DMS 273 (cell line): Measurements from ENCODE around the gene LCA5.
"Not testable (repeated sequence)": the region's sequence is repeated elsewhere in the genome, so short reads cannot be mapped to it uniquely, and the experiment has no call there.

Experiments
- DNase-seq: peaks from one replicate; lab custom pipeline; 2025; ENCODE audit not compliant: unreplicated experiment; lab: John Stamatoyannopoulos, UW

The LCA5 gene

DNA sequence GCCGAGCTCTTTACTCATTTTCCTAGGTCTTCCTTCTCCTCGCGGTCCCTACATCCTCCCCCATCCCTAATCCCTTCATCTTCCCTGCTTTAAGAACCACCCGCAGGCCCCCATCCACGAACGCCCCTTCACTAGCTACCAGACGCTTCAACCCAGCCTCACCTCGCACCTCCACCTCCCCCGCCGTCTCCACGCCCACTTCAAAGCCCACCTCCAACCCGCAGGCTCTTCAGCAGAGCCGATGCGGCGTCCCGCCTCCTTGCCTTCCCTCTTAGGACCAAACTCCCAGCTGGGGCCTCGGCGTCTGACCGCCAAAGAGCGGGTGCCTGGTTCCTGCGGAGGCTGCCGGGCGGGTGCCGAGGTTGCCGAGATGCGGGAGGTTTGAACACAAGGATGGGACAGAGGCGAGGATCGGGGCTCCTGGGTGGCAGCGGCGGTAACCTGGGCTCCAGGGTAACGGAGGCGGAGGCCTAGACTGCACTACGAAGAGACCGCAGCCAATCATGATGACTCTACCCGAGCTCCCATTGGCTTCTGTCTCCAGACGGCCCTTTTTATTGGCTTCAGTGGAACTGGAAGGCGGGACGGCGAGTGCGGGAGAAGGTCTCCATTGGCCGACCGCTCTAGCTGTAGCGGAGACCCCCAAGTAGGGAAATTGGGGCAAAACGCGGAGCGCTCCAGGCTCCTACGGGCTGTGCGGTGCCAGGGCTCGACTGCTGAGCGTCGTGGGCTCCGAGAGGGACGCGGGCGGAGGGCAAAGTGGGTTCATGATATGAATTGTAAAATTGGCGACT lies at the start of gene LCA5:
Gene LCA5, minus strand, starts transcription at position 477 of the 794 bp plus-strand sequence. CDS start 18,536 bp downstream, outside the sequence.
- peak; percentile 99 for DNase-seq

GRCh38 chr6:79586548-79586947 lies 49.3 kb upstream of the LCA5 start:
- peak; percentile 75 for DNase-seq

DNA sequence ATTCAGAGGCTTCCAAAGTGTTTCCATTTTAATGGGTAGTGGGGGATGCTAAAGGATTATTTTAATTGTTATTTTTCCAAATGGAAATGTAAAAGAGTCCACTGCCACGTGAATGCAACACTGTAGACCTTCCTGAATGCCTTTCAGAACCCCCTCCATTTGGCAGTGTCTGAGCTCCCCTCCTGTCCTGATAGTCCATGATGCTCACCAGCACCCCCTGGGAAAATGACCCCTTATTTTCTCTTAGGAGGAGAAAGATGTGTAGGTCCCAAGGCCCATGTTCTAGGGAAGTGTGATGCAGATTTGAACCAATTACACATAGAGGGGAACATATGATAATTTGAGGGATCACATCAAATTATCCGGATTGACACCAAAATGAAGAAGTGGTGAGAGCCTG lies 47.1 kb upstream of the LCA5 start:
- no peak for DNase-seq

DNA sequence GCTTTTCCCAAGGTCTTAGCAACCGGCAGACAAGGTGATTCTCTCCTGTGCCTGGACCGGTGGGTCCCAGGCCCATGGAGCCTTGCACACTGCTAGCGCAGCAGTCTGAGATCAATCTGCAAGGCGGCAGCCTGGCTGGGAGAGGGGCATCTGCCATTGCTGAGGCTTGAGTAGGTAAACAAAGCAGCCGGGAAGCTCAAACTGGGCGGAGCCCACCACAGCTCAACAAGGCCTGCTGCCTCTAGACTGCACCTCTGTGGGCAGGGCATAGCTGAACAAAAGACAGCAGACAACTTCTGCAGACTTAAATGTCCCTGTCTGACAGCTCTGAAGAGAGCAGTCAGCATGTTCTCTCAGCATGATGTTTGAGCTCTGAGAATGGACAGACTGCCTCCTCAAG lies 40.7 kb upstream of the LCA5 start:
- not testable (repeated sequence) for DNase-seq

GRCh38 chr6:79574630-79575225 lies 37.5 kb upstream of the LCA5 start:
- no peak for DNase-seq

DNA sequence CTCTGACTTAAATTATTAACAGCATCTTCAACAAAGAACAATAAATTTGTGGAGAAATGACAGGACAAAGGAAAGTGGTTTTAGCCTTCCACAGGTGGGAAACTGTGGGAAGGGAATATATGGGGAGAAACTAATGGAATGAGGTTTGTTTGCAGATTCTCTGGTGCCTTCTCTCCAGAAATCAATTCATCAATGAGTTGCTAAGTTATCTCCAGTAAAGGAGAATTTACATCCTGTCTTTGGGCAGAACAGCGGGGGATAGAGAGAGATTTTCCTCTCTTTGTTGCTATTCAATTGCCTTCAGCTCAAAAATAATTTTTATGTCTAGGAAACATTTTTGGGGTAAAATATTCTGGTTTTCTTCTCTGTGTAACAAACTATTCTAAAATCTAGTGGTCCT lies 36.9 kb upstream of the LCA5 start:
- DNase-seq: no peak

DNA sequence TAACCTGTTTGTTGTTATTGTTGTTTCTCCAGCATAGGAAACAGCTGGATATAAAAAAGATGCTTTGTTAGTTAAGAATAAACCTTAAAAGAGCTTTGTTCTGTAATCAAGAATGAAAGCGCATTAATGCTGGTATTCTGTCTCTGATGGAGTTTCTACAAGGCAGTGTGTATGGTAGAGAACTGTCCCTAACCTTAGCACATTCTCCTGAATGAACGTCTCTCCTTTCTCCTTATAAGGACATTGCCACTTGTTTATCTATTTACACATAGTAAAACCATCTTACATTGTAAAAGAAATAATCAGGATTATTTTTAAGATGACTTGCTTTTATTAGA lies 33.8 kb upstream of the LCA5 start:
- no peak for DNase-seq

- DNase-seq: peak; percentile 75
Measured at GRCh38 chr6:79570129-79571029, 33.1 kb upstream of the LCA5 start.

- no peak for DNase-seq
Measured at GRCh38 chr6:79568996-79569395, 31.8 kb upstream of the LCA5 start.

GRCh38 chr6:79564636-79565035 lies 27.4 kb upstream of the LCA5 start:
- no peak for DNase-seq

DNA sequence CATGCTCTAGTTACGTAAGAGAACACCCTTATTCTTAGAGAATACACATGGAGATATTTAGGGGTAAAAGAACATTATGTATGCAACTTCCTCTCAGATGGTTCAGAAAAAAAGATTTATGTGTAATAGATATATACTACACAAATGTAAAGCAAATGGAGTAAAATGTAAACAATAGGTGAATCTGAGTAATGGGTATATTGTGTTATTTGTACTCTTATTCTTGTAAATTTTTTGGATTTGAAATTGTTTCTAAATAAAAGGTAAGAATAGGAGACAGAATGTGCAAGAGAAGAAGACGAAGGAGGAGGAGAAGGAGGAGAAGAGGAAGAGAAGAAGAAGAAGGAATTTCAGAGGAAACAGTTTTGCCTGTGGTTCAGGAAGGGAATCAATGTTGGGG lies 22.5 kb upstream of the LCA5 start:
- DNase-seq: no peak

- no peak for DNase-seq
Measured at GRCh38 chr6:79557673-79558467, 20.6 kb upstream of the LCA5 start.

- DNase-seq: no peak
Measured at GRCh38 chr6:79554305-79554704, 17.1 kb upstream of the LCA5 start.

- no peak for DNase-seq
Measured at GRCh38 chr6:79551401-79551800, 14.2 kb upstream of the LCA5 start.

DNA sequence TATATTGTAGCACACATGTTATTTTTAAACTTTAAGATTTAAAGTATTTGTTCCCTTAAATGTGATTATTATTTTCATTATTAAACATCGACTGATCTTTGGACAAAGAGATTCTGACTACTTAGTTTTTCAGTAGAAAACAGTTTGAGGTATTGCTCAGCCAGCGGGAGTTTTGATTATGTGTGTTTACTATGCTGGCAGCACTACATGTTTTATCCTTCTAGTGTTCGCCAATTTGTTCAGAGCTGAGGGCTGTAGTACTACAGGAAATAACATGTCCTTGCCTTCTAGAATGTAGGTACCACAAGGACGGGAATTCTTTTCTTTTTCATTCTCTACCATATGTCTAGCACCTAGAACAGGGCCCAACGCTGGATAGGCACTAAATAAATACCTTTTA lies 11.1 kb upstream of the LCA5 start:
- DNase-seq: no peak

DNA sequence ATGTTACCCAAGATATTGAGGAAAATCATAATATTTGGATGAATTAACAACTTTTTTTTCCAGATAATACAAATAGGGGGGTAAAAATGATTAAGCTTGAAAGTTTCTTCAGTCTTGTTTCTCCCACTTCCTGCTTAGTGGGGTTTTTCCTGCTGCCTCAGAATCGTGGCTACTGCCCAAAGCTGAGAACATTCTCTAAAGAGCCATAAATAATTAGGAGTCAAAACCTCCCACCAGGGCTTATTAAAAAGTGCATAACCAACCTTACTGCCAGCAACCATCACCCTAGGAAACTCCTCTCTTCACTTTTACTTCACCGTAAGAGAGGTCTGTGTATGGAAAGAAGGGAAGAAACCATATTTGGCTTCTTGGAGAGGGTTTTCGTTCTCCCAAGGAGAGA lies 9.0 kb upstream of the LCA5 start:
- DNase-seq: no peak

- peak; percentile 88 for DNase-seq
Measured at GRCh38 chr6:79544939-79545450, 7.8 kb upstream of the LCA5 start.

DNA sequence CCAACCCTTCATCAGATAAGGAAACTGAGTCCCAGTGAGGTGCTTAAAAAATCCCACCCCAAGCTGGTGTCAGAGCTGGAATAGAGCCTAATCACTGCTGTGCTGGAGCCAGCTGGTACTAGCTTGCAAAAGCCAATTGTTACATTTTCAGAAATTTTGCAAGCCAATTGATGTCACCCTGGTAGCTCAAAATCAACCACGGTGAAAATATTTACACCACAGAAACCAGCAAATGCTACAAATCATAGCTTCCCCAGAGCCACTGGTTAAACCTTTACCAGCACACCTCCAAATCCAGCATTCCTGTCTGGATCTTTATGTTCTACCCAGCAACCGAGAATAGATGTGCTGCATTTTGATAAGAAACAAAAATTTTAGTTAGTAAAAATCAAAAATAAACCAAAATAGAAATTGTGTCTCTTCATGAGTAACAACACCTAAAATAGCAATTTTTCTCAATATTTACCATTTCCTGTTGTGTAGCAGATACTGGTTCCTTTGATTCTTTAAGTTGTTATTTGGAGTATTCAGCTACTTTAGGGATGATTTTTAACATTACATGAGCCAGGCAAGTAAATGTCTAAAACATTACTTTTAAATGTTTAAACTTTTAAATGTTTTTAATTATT lies 7.2 kb upstream of the LCA5 start:
- DNase-seq: peak; percentile 57

- no peak for DNase-seq
Measured at GRCh38 chr6:79543886-79544285, 6.7 kb upstream of the LCA5 start.

DNA sequence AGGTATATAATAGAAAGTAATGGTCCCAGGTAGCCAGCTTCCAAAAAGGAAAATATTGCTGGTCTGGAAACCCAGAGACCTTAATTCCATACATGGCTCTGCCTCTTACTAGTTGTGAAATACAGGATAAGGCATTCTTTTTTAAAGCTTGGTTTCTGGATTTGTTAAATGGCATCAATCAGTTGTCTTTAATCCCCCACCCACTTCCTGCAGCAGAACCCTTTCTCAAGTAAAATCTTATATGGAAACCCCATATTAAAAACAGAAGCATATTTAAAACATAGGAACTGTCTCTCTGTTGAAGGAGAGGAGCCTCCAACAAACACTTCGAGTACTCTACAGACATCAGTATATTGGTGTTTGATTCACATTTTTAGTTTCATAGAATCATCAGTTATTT lies 6.2 kb upstream of the LCA5 start:
- DNase-seq: no peak
